GM18508 (cell line): ENCODE data around the gene FAAP20.

Experiments used
- ATAC-seq: cut with Tn5 transposase; IDR thresholded peaks from one replicate; pipeline ENCODE4 v1.9.1; 2021; ENCODE audit warnings: moderate number of reproducible peaks; ENCODE audit not compliant: insufficient read depth, unreplicated experiment

The FAAP20 gene

DNA sequence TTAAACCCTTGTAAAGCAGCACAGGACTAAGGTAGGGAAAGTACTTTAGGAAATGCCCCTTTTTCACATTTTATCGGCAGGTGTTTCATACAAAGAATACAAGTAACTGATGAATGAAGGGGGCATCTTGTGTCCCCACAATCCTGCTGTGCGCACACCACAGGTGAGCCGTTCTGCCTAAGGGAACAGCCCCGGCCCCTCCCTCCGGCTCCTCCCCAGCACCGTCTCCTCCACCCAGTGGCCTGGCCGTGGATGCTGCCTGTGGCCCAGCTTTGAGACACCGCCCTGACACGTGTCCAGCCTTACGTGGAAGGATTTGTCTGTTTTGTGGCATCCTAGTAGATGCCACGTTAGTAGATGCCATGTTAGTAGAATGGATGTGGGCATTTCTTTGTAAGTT, 12.8 kb downstream of the FAAP20 start:
- no peak for ATAC-seq

DNA sequence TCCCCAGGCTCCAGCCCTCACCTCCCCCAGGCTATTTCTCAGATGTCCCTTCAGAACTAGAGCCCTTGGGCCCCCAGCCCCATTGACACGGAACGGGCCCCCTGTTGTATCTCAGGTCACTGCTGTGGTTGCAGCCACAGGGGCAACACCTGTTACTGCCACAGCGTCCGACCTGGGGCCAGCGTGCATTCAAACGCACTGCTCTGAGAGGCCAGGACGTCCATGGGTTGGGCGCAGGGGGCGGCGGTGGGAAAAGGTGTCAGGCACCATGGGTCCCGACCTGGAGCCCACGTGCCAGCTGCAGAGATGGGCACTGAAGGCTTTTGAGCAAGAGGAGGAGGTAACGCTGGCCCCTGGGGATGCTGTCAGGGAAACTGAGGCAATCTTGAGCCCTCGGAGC, 13.3 kb downstream of the FAAP20 start:
- no peak for ATAC-seq

DNA sequence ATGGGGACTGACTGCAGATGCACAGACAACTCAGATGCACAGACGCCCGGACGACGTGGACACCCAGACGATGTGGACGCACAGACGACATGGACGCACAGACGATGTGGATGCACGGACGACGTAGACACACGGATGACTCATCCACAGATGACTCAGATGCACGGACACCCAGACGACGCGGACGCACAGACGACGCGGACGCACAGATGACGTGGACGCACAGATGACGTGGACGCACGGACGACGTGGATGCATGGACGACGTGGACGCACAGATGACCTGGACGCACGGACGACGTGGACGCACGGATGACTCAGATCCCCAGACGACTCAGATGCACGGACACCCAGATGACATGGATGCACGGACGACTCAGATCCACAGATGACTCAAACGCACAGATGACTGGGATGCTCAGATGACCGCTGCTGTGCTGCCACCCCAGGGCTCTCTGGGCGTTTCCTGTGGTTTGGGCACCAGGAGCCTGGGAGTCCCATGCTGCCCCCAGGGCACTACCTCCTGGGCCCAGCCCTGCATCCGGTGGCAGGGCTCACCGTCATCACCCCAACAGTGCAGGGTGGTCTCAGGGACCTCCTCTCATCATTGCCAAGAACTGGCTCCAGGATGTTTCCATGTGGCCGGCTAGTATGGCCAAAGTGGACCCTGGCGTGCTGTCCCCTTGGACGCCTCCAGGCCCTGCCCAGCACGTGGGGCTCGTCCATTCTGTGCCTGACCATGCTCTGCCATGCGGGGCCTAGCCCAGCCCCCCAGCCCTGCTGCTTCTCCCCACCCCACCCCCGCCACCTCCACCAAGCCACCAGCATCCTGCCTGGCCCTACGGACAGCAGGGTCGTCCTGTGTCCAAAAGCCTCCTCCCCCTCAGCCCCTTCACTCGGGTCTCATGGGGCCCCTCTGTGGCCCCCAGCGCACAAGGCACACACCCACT, 14.0 kb downstream of the FAAP20 start:
- no peak for ATAC-seq

DNA sequence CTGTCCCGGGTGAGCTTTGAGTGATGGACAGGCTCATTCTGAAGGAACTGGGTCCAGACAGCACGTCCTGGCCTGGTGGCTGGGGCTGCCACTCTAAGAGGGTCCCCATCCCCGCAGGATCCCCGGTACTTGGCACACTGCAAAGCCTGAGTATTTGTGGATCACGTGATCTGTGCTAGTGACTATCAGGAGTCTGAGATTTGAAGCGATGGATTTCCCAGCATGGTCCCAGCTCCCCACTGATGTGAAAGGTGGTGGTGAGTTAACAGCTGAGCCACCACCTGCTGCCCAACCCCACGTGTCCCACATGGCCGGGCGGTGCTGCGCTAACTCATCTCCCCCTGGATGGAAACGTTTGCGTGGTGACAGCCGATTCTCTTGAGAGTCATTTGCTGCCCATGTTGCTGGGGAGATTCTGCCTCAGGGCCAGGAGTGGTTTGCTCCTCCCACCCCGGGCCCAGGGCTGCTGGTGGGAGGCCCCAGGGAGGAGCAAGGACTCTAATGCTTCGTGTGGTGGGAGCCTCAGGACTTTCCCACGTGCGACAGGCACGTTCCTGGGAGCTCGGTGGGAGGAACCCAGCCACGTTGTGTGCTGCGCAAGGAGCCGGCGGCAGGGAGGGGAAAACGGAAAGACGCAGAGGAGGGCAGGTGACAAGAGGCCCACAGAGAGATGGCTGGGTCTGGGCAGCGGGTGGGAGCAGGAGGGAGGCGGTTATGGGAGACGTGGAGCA, 15.1 kb downstream of the FAAP20 start:
- no peak for ATAC-seq

DNA sequence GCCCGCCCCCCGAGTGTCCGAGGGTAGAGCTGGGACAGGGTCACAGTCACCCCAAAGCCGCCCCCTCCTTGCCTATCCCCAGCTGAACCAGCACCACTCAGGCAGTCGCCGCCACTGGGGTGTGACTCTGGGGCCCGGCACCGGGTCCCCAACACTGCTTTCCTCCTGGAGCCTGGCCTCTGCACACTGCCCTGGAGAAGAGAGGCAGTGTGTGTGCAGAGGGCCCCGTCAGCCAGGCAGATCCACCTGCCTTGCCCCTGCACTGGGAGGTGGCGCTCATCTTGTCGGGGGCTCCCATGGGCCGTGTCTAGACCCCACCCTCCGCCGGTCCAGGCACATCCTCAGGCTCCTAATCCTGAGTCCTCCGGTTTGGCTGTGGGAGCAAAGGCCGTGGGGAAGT, 15.7 kb downstream of the FAAP20 start:
- ATAC-seq = no peak

DNA sequence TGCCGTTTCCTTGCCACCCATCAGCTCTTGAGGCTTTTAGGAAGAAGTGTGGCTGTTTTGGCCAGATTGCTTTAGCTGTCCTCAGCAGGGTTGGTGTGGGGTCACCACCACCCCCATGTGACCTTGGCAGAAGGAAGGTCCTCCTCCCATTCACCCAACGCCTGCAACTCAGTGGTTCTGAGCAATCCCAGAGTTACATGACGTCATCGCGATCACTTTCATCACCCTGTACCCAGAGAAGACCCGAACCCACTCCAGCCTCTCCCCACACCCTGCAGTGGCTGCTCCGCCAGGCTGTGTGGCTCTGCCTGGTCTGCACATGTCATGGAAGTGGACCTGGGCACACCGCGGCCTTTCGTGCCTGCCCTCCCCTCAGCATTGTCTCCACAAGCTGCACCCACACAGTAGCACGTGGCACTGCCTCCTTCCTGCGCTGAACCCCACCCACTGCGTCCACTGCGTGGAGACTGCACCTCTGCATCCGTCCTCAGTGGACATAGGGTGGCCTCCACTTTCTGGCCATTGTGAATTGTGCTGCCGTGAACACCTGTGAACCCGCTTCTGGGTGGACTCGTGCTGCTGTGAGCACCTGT, 16.5 kb downstream of the FAAP20 start:
- ATAC-seq = no peak

DNA sequence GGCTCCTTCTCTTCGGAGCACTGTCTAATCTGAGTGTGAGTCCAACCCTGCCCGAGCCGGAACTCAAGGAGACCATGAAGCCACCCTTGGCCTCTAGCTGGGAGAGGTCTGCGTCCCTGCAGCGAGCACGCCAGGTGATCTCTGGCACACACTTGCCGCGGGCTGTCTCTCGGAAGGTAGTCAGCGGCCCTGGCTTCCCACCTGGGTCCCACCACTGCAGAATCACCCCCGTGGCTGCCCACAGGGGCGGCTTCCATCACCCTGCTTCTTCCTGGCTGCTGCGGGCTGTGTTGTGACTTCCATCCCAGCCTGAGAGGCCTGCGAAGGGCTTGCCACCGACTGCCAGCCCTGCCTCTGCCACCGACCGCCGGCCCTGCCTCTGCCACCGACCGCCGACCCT, 17.0 kb downstream of the FAAP20 start:
- ATAC-seq = no peak

DNA sequence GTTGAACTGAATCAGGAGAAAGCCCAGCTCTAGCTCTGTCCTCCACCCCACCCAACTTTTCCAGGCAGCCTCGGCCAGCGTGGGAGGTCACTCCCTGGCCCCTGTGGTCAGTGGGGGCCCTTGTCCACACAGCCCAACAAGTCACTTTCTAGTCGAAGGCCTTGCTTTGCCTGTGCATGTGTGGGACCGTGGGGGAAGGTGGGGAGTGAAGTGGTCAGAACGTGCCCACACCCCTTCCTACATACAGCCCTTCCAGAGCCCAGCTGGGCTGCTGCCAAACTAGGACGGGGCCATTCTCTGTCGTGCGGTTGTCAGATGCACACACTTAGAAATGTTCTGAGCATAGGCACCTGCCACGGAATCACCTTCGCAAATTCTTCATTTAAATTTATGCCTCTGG, 18.0 kb downstream of the FAAP20 start:
- no peak for ATAC-seq

DNA sequence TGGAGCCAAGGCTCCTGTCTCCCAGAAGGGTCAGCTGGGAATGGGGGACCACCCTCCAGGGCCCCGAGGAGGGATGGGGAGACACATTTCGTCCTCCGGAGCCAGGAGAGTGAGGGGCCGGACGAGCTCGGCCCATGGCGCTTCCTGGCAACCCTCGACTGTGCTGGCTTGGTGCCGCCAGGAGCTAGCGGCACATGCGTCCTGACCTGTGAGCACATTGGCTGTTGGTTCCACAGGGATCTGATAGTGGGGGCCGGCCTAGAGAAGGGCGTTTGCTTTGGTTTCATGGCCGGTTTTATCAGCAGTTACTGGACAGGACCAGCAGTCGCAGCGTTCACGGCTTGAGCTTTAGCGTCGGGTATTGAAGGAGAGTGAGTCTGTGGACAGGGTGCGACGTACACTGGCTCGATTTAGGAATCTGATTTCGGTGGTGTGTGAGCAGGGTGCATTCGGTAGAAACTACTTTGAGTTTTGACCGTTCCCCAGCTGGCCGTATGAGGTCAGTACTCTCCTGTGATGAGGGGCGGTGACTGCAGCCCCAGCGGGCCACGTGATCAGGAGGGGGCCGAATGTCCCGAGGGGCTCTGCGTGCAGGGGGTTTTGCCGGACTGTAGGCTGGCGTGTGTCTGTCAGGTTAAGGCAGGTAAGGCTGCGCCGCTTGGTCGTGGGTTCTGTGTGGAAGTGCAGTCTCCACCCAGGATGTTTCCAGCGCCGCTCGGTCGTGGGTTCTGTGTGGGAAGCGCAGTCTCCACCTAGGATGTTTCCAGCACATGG, 18.7 kb downstream of the FAAP20 start:
- ATAC-seq = no peak

DNA sequence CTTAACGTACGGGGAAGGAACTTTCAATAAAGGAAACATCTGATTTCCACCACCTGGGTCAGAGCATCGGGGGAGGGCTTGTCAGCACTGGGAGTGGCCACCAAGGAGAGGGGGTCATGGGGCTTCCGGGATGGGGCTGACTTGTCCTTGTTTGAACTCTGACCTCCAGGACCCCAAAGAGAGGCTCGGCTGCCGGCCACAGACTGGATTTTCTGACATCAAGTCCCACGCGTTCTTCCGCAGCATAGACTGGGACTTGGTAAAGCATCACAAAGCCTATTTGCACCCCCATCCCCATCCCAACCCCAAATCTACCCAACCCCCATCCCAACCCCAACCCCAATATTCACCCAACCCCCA, 19.5 kb downstream of the FAAP20 start:
- ATAC-seq = no peak

DNA sequence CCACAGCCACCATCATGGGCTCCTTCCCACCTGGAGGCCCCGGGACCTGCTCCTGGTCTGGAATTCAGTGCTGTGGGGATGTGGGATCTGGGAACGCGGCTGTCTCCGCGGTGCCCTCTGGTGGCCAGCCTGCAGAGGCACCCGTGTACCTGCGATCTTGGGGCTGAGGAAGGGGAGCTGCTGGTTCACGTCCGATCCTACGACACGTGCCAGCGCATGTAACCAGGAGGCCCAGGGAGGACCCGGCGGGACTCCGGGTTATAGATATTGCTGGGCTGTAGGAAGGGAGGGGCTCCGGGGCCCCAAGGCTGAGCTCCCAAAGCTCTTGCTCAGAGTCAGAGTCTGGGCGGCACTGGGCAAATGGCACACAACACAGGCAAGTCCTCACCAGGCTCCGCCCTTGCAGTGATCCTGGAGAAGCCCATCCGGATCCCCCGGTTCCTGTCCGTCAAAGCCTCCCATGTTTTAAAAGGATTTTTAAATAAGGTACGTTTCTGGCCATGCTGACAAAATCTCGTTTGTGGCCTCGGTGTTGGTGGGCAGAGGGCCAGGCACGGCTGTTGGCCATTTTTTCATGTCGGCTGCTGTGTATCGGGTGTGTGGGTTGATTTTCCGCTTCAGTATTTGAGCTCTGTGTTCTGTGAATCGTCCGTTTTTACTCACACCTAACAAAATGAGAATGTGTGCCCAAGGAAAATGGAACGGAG, 20.1 kb downstream of the FAAP20 start:
- ATAC-seq = no peak

DNA sequence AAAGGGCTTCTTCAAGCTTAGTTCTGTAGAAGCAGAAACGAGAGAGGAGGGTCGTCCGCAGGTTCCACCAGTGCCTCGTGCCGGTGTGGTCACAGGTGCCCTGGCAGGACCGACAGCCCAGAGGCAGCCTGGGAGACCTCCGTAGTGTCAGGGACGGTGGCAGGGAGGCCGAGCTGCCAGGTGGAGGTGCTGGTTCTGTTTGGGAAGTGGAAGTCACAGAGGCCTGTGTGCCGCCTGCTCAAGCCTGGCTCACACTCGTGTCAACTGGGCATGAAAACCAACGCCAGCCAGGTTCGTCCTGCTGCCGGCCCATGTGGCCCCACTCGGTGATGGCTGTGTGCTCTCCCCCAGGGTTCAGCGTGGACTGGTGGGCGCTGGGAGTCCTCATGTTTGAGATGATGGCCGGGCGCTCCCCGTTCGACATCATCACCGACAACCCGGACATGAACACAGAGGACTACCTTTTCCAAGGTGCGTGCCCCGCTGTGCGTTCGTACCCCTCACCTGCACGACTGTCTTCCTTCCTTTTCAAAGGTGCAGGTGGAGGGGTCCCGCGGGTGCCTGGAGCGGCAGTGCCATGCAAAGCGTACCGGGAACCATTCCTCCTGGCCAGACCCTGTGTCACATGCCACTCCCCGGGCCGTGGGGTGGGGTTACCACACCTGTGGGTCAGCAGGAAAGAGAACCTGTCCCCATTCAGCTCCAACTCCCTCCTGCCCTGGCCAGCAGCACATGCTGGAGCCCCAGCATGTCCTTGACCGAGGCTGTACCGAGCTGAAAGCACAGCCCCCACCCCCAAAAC, 20.8 kb downstream of the FAAP20 start:
- no peak for ATAC-seq

DNA sequence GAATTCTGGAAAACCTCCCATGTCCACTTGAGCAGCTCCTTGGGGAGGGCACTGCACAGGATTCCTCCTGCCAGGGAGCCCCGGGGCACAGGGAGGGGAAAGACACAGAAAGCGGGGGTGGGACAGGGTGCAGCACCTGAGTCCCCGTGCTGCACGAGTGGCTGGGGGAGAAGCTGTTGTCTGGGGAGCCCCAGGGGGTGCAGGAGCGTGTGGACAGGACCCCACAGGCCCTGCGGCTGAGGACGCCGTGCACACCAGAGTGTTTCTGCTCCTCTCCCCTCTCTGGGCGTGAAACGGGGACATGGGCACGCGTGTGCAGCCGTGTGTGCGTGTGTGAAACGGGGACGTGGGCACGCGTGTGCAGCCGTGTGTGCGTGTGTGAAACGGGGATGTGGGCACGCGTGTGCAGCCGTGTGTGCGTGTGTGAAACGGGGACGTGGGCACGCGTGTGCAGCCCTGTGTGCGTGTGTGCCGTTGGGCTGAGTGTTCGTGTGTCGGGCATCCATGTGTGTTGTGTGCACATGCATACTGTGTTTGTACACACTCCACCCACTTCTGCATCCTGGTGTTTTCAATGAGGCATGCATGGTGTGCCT, 21.9 kb downstream of the FAAP20 start:
- no peak for ATAC-seq

DNA sequence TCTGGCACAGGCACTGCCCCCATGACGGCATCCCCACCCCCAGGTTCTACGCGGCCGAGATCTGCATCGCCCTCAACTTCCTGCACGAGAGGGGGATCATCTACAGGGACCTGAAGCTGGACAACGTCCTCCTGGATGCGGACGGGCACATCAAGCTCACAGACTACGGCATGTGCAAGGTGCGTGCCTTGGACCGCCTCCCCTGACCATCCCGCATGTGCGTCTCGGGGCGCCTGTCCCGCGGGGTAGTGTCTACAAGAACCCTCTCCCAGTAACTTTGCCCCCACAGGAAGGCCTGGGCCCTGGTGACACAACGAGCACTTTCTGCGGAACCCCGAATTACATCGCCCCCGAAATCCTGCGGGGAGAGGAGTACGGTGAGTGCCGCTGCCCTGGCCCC, 22.6 kb downstream of the FAAP20 start:
- ATAC-seq = no peak

DNA sequence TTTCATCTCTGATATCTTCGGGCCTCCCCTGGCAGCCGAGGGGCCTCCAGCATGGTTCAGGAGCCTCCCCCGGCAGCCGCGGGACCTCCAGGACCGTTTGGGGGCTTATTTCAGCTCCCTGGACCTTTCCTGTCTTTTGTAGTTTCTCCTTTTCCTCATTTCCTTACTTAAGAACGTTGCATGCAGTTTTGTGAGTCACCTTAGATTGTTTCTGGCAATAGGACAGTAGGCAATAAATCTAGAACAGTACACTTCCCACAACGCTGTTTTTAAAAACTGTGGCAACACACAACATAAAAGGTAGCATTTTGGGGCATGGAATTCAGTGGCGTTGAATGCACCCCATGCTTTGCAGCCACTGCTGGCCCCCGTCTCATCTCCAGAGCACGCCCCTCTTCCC, 24.4 kb downstream of the FAAP20 start:
- no peak for ATAC-seq

DNA sequence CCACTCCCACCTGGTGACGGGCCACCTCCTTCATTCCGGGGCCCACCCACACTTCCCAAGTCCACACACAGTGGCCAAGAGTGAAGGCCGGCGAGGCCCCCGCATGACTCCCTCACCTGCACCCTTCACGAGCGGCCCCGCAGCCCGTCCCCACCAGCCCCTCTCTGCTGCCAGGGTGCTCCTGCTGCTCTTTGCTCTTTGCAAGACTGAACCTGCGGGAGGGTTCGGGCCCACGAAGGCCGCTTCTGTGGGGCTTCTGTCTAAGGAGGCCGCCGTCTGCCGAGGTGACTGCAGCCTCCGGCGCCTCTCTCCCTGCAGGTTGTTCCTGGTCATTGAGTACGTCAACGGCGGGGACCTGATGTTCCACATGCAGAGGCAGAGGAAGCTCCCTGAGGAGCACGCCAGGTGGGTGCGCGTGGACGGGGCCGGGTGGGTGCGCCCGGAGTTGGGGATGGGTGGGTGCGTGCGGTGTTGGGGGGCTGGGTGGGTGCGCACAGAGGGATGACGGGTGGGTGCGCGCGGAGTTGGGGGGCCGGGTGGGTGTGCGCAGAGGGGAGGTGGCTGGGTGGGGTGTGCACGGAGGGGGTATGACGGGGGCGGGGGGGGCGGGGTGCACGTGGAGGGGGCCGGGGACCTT, 25.3 kb downstream of the FAAP20 start:
- ATAC-seq = no peak

DNA sequence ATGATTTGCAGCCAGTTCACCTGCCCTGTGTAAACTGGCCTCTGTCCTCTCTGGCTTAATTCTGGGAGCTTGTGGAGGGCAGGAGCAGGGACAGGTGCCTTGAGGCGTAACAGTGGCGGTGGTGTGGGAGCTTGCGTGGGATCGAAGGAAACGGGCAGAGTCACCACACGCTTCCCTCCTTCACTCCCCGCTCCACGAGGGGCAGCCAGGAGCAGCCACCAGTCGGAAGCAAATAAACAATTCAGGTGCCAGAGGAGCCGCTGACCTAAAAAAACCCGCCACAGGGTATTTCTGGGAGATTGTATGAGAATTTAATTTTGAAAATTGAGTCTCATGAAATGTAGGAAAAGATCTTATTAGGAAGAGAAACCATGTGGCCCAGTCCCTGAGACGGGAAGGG, 26.0 kb downstream of the FAAP20 start:
- no peak for ATAC-seq

DNA sequence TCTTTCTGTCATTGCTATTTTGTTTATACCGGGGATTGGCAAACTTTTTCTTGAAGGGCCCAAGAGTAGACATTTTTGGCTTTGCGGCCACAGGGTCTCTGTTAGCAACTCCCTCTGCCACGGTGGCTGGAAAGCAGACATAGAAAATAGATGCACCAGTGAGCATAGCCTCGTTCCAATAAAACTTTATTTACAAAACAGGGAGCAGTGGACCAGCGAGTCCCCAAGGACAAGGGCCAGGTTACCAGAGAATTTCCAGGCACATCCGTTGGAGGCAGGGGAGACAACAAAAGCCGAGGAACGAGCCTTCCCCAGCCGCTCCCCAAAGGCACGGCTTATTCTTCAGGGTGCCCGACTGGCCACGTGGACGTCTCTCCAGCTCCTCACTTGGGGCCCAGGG, 26.5 kb downstream of the FAAP20 start:
- no peak for ATAC-seq
